GM23338 (cell line): ENCODE results near the gene PLA1A.
"Not testable (repeated sequence)": the region's sequence is repeated elsewhere in the genome, so short reads cannot be mapped to it uniquely, and the experiment has no call there.

ENCODE experiments used
- CTCF ChIP-seq, 2 experiments: fragments of 200-600 bp in 1 of 2; sonication (generic) in 1 of 2; conservative IDR thresholded peaks; 2 replicates each; pipeline versions ENCODE4 v1.5.1 to v1.6.1; 2016 to 2017; ENCODE audit warnings: antibody characterized with exemption in 2 of 2, low read depth in 2 of 2, mild to moderate bottlenecking in 2 of 2, moderate library complexity in 1 of 2
- EZH2 ChIP-seq: fragments of 200-600 bp; sonication (generic); IDR thresholded peaks from one replicate; pipeline ENCODE4 v1.8.0; 2017; ENCODE audit warnings: antibody characterized with exemption, mild to moderate bottlenecking, low read depth; ENCODE audit not compliant: unreplicated experiment
- JUNB ChIP-seq: IDR thresholded peaks from one replicate; pipeline ENCODE4 v1.6.1; 2016; ENCODE audit warnings: antibody characterized with exemption; ENCODE audit not compliant: unreplicated experiment
- POLR2AphosphoS5 ChIP-seq: IDR thresholded peaks from 2 replicates; pipeline ENCODE4 v1.6.1; 2016; ENCODE audit warnings: antibody characterized with exemption, low read depth
- ZNF331 ChIP-seq: fragments of 250-450 bp; sonication (Bioruptor Pico); IDR thresholded peaks from 2 replicates; pipeline ENCODE4 v1.5.0; 2020; ENCODE audit warnings: low read depth, mild to moderate bottlenecking, moderate library complexity

GRCh38 chr3:119594929-119595328 lies 2.8 kb upstream of the PLA1A start:
- not testable (repeated sequence) for TF ChIP-seq CTCF (conservative IDR thresholded peaks at IDR 0.05; ENCODE audit: low read depth in 2 of 2); ZNF331; EZH2; POLR2AphosphoS5; JUNB
